Activated naive CD8-positive, alpha-beta T cell (primary cell): ENCODE data around the gene TTYH1.
"Not testable (repeated sequence)": the region's sequence is repeated elsewhere in the genome, so short reads cannot be mapped to it uniquely, and the experiment has no call there.

ENCODE experiments used
- H3K27ac Mint-ChIP-seq: one replicate; pipeline ENCODE4 v1.8.0; 2021; ENCODE audit warnings: mixed read lengths
- H3K27me3 Mint-ChIP-seq: one replicate; pipeline ENCODE4 v1.8.0; 2021; ENCODE audit warnings: mixed read lengths
- H3K36me3 Mint-ChIP-seq: one replicate; pipeline ENCODE4 v1.8.0; 2021; ENCODE audit warnings: mixed read lengths
- H3K4me1 Mint-ChIP-seq: one replicate; pipeline ENCODE4 v1.8.0; 2021; ENCODE audit warnings: low read depth, mixed read lengths
- H3K4me3 Mint-ChIP-seq: one replicate; pipeline ENCODE4 v1.8.0; 2021; ENCODE audit warnings: mild to moderate bottlenecking, mixed read lengths
- H3K9me3 Mint-ChIP-seq: one replicate; pipeline ENCODE4 v1.8.0; 2021; ENCODE audit warnings: low read depth, mixed read lengths

TTYH1 gene

GRCh38 chr19:54463531-54464043 lies 48.3 kb downstream of the TTYH1 start, which contains the start of gene LENG9:
Gene LENG9 (minus strand): TSS chr19:54463778. CDS start chr19:54463526, 252 bp downstream.
- Mint-ChIP-seq H3K9me3 (no peaks in the 10 kb centered on the region), H3K4me3 (peak within 1 kb of the TSS; percentile 88), H3K27me3 (no peaks in the 10 kb centered on the region), H3K36me3 (no peaks in the 10 kb centered on the region), H3K27ac (peak within 1 kb of the TSS; percentile 92), H3K4me1 (peaks cover 28% of the 10 kb centered on the region)

GRCh38 chr19:54464044-54464629 lies 48.9 kb downstream of the TTYH1 start:
- Mint-ChIP-seq H3K9me3 (no peaks in the 10 kb centered on the region), H3K4me3 (peak overlapping the region; percentile 88), H3K36me3 (no peaks in the 10 kb centered on the region), H3K4me1 (peaks cover 22% of the 10 kb centered on the region), H3K27me3 (no peaks in the 10 kb centered on the region), H3K27ac (peak overlapping the region; percentile 92)

GRCh38 chr19:54464630-54465425 lies 49.6 kb downstream of the TTYH1 start:
- H3K4me1 Mint-ChIP-seq = peaks cover 19% of the 10 kb centered on the region
- H3K27me3 Mint-ChIP-seq = peaks cover 4% of the 10 kb centered on the region
- H3K36me3 Mint-ChIP-seq = no peaks in the 10 kb centered on the region

DNA sequence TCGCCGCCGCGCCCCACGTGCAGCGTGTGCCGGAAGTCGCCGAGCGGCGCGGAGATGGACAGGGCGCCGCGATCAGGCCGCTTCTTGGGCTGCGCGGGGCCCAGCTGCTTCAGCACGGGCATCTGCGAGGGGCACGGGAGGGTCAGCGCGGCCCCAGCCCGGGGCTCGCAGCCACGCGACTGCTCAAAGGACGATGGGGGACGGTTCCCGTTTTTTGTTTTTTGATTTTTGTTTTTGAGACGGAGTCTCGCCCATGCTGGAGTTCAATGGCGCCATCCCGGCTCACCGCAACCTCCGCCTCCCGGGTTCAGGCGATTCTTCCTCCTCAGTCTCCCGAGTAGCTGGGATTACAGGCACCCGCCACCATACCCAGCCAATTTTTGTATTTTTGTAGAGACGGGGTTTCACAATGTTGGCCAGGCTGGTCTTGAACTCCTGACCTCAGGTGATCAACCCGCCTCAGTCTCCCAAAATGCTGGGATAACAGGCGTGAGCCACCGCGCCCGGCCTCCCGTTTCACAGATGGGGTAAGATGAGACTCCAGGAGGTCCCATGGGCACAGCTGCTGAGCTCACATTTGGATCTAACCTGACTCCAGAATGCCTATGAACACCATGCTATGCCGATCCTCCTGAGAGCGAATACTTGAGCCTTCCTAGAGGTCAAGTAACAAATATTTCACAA lies 50.3 kb downstream of the TTYH1 start:
- no peaks in the 10 kb centered on the region for H3K9me3 Mint-ChIP-seq
- H3K4me1 Mint-ChIP-seq = peaks cover 22% of the 10 kb centered on the region
- peaks cover 11% of the 10 kb centered on the region for H3K27me3 Mint-ChIP-seq
- H3K27ac Mint-ChIP-seq = peak overlapping the region; percentile 46
- peak overlapping the region; percentile 57 for H3K4me3 Mint-ChIP-seq
- no peaks in the 10 kb centered on the region for H3K36me3 Mint-ChIP-seq

More at GRCh38 chr19:54464630-54465425, 49.6 kb downstream of the TTYH1 start:
- no peaks in the 10 kb centered on the region for H3K9me3 Mint-ChIP-seq
- H3K27ac Mint-ChIP-seq = no peak overlapping the region
- H3K4me3 Mint-ChIP-seq = peak overlapping the region; percentile 88

DNA sequence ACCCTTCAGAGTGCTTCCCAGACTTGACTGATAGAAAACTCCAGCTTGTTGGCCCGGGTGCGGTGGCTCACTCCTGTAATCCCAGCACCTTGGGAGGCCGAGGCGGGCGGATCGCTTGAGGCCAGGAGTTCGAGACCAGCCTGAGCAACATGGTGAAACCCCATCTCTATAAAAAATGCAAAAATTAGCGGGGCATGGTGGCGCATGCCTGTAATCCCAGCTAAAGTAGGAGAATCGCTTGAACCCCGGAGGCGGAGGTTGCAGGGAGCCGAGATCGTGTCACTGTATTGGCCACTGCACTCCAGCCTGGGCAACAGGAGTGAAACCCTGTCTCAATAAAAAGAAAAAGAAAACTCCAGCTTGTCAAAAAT lies 50.8 kb downstream of the TTYH1 start:
- H3K4me3 Mint-ChIP-seq = peak overlapping the region; percentile 57
- not testable (repeated sequence) for H3K36me3 Mint-ChIP-seq, H3K27ac Mint-ChIP-seq, H3K9me3 Mint-ChIP-seq
- H3K4me1 Mint-ChIP-seq = peaks cover 26% of the 10 kb centered on the region
- H3K27me3 Mint-ChIP-seq = peaks cover 13% of the 10 kb centered on the region

DNA sequence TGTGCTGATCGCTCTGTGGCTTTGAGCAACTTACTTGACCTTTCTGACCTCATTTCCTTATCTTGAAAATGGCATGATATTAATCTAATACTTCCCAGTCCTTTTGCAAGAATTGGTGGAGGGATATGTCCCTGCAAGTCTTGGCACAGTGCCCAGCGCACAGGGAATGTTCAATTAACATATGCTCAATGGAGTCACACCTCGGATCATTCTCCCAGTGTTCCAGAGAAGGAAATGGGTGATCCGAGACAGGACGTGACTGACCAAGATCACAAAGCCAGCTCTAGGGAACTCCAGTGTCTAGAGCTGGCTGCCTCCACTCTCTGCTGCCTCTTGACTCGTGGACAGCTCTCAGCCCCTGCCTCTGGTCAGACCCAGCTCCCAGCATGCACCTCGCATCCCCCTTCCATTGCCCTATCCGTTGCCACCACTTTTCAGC lies 54.3 kb downstream of the TTYH1 start:
- H3K27ac Mint-ChIP-seq = no peak overlapping the region
- H3K4me3 Mint-ChIP-seq = no peak overlapping the region
- peaks cover 17% of the 10 kb centered on the region for H3K27me3 Mint-ChIP-seq
- no peaks in the 10 kb centered on the region for H3K36me3 Mint-ChIP-seq
- H3K4me1 Mint-ChIP-seq = peaks cover 16% of the 10 kb centered on the region
- no peaks in the 10 kb centered on the region for H3K9me3 Mint-ChIP-seq

GRCh38 chr19:54470276-54470887 lies 55.1 kb downstream of the TTYH1 start:
- Mint-ChIP-seq H3K27ac (no peak overlapping the region), H3K4me3 (peak overlapping the region; percentile 37), H3K9me3 (no peaks in the 10 kb centered on the region), H3K4me1 (peaks cover 14% of the 10 kb centered on the region), H3K27me3 (peaks cover 22% of the 10 kb centered on the region), H3K36me3 (no peaks in the 10 kb centered on the region)

- no peaks in the 10 kb centered on the region for H3K9me3 Mint-ChIP-seq
- peak overlapping the region; percentile 37 for H3K4me3 Mint-ChIP-seq
- H3K27ac Mint-ChIP-seq = no peak overlapping the region
- H3K36me3 Mint-ChIP-seq = no peaks in the 10 kb centered on the region
- peaks cover 14% of the 10 kb centered on the region for H3K4me1 Mint-ChIP-seq
- peaks cover 22% of the 10 kb centered on the region for H3K27me3 Mint-ChIP-seq
Measured at GRCh38 chr19:54470991-54471782, 55.9 kb downstream of the TTYH1 start.

DNA sequence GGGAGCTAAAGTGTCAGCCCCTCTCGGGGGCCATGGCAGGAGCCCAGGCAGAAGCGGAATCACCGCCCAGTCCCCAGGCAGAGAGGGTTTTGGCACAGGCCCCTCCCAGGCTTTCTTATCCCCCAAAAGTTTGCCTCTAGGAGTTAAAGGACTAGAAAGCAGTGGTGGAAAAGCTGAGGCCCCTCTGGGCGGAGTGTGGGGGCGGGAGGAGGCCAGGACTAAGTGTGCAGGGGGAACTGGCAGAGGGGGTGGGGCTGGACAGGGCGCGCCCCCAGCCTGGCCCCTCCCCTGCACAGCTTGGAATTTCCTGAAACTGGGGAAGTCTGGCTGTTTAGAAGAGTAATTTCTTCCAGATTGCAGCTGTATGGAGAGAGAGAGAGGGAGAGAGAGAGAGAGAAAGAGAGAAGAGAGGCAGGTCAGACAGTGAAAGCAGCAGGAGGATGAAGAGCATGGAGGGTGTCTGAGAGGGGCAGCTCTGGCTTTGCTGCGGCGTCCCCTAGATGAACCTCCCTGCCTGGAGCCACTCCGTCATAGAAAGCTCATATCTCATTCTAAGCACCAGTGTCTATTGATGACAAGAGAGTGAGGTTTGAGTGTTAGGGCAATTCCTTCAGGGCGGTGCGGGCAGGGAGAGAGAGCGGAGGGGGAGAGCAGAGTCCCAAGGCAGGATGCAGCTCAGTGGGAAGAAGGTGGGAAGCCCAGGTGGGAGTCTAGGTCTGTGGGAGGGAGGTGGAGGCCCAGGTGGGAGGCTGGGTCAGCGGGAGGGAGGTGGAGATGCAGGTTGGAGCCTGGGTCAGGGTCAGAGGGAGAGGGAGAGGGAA lies 58.0 kb downstream of the TTYH1 start, which contains the start of gene CDC42EP5:
Gene CDC42EP5 (minus strand): TSS at position 226 of the 821 bp plus-strand sequence. CDS start 7,749 bp downstream, outside the sequence.
- Mint-ChIP-seq H3K4me3 (no peak within 1 kb of the TSS), H3K27ac (no peak within 1 kb of the TSS), H3K27me3 (peaks cover 34% of the 10 kb centered on the region), H3K36me3 (no peaks in the 10 kb centered on the region), H3K4me1 (peaks cover 13% of the 10 kb centered on the region), H3K9me3 (no peaks in the 10 kb centered on the region)

DNA sequence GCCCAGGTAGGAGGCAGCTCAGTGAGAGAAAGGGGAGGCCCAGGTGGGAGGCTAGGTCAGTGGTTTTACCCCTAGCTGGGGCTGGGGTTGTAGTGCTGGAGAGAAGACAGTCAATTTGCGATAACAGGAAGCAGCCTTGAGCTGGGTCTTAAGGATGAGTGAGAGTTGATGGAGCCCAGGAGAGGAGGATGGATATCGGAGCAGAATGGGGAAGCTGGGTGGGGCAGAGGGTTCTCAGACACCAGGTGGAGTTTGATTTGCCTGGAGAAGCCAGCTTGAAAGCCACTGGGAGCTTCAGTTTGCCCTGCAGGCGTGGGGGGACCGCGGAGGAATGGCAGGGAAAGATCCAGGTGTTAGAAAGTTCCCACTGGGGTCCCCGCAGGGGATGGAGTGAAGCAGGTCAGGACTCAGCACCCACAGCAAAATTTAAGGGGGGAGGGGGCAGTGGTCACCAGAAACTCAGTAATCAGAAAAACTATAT lies 58.7 kb downstream of the TTYH1 start:
- peaks cover 13% of the 10 kb centered on the region for H3K4me1 Mint-ChIP-seq
- no peaks in the 10 kb centered on the region for H3K36me3 Mint-ChIP-seq
- no peak overlapping the region for H3K27ac Mint-ChIP-seq
- H3K27me3 Mint-ChIP-seq = peaks cover 37% of the 10 kb centered on the region
- H3K9me3 Mint-ChIP-seq = no peaks in the 10 kb centered on the region
- no peak overlapping the region for H3K4me3 Mint-ChIP-seq

DNA sequence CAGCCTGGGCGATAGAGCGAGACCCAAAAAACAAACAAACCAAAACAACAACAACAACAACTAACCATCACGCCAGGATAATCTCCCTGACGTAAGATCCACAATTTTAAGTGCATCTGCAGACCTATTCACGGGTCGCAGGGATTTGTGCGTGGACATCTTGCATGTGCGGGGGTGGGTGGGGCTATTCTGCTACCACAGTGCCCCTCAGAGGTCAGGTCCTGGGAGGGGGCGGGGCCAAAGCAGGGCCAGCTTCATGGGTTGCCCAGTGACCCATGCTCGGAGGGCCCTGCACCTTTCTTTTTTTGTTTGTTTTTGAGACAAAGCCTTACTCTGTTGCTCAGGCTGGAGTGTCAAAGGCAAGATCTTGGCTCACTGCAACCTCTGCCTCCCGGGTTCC lies 60.4 kb downstream of the TTYH1 start:
- H3K36me3 Mint-ChIP-seq = no peaks in the 10 kb centered on the region
- peaks cover 8% of the 10 kb centered on the region for H3K4me1 Mint-ChIP-seq
- H3K4me3 Mint-ChIP-seq = no peak overlapping the region
- H3K9me3 Mint-ChIP-seq = no peaks in the 10 kb centered on the region
- peaks cover 27% of the 10 kb centered on the region for H3K27me3 Mint-ChIP-seq
- no peak overlapping the region for H3K27ac Mint-ChIP-seq

- no peak overlapping the region for H3K27ac Mint-ChIP-seq
- no peaks in the 10 kb centered on the region for H3K9me3 Mint-ChIP-seq
- no peak overlapping the region for H3K4me3 Mint-ChIP-seq
- peaks cover 9% of the 10 kb centered on the region for H3K4me1 Mint-ChIP-seq
- H3K36me3 Mint-ChIP-seq = no peaks in the 10 kb centered on the region
- peaks cover 30% of the 10 kb centered on the region for H3K27me3 Mint-ChIP-seq
Measured at GRCh38 chr19:54477650-54478049, 62.4 kb downstream of the TTYH1 start.

GRCh38 chr19:54478677-54479266 lies 63.5 kb downstream of the TTYH1 start:
- peaks cover 6% of the 10 kb centered on the region for H3K4me1 Mint-ChIP-seq
- H3K9me3 Mint-ChIP-seq = no peaks in the 10 kb centered on the region
- no peak overlapping the region for H3K4me3 Mint-ChIP-seq
- no peak overlapping the region for H3K27ac Mint-ChIP-seq
- peaks cover 28% of the 10 kb centered on the region for H3K27me3 Mint-ChIP-seq
- H3K36me3 Mint-ChIP-seq = no peaks in the 10 kb centered on the region
